Liver (tissue), 9 donors: ENCODE data around the gene ING5. TPM values are rescaled to one million over a fixed set of nuclear protein-coding genes. Genes with fewer than 3 reads are reported as not detected.

ENCODE experiments used
- DNase-seq: peaks from one replicate; pipeline ENCODE4 v3.0.0-alpha.2; 2017; ENCODE audit warnings: low spot score
- H3K27ac ChIP-seq, 2 donors: one replicate each; pipeline ENCODE4 v1.7.0; 2013; ENCODE audit warnings: inconsistent platforms in 2 of 2, low read length in 2 of 2, control low read depth in 1 of 2, low read depth in 1 of 2, mild to moderate bottlenecking in 1 of 2
- H3K27me3 ChIP-seq, 4 donors: one replicate each; pipeline versions ENCODE4 v1.6.1 to v1.7.0; 2013; ENCODE audit warnings: low read length in 3 of 4, inconsistent platforms in 1 of 4, mild to moderate bottlenecking in 1 of 4, moderate library complexity in 1 of 4; ENCODE audit not compliant: control insufficient read depth in 4 of 4, insufficient read depth in 4 of 4
- H3K36me3 ChIP-seq, 4 donors: one replicate each; pipeline versions ENCODE4 v1.6.1 to v1.7.0; 2013; ENCODE audit warnings: low read length in 3 of 4, mild to moderate bottlenecking in 3 of 4, low read depth in 1 of 4, moderate library complexity in 1 of 4; ENCODE audit not compliant: control insufficient read depth in 4 of 4, insufficient read depth in 3 of 4
- H3K4me1 ChIP-seq, 4 donors: one replicate each; pipeline versions ENCODE4 v1.6.1 to v1.7.0; 2013; ENCODE audit warnings: low read length in 3 of 4, mild to moderate bottlenecking in 3 of 4, moderate library complexity in 1 of 4; ENCODE audit not compliant: control insufficient read depth in 4 of 4, insufficient read depth in 4 of 4
- H3K4me3 ChIP-seq, 3 donors: one replicate each; pipeline versions ENCODE4 v1.6.1 to v1.7.0; 2013; ENCODE audit warnings: low read length in 3 of 3, control low read depth in 1 of 3, low read depth in 1 of 3, mild to moderate bottlenecking in 1 of 3
- H3K9ac ChIP-seq, 2 donors: one replicate each; pipeline ENCODE4 v1.7.0; 2013; ENCODE audit warnings: low read length in 2 of 2, mild to moderate bottlenecking in 2 of 2, moderate library complexity in 2 of 2, control low read depth in 1 of 2, low read depth in 1 of 2
- H3K9me3 ChIP-seq, 4 donors: one replicate each; pipeline versions ENCODE4 v1.6.1 to v1.7.0; 2013; ENCODE audit warnings: low read length in 3 of 4; ENCODE audit not compliant: control insufficient read depth in 4 of 4
- EGR1 ChIP-seq, 2 donors: IDR thresholded peaks; 2 replicates each; pipeline ENCODE4 v1.6.1; 2016 to 2018; ENCODE audit warnings: antibody characterized with exemption in 2 of 2, low read depth in 2 of 2
- FOXA1 ChIP-seq: IDR thresholded peaks from 2 replicates; pipeline ENCODE4 v1.6.1; 2016; ENCODE audit warnings: antibody characterized with exemption
- FOXA2 ChIP-seq: IDR thresholded peaks from 2 replicates; pipeline ENCODE4 v1.6.1; 2016; ENCODE audit warnings: antibody characterized with exemption
- GABPA ChIP-seq, 2 donors: IDR thresholded peaks in 1 of 2; conservative IDR thresholded peaks in 1 of 2; 2 replicates each; pipeline ENCODE4 v1.6.1; 2016; ENCODE audit warnings: antibody characterized with exemption in 2 of 2, mild to moderate bottlenecking in 1 of 2, moderate library complexity in 1 of 2
- HNF4A ChIP-seq, 2 donors: conservative IDR thresholded peaks; 2 replicates each; pipeline ENCODE4 v1.6.1; 2016; ENCODE audit warnings: antibody characterized with exemption in 2 of 2, mild to moderate bottlenecking in 2 of 2
- HNF4G ChIP-seq: IDR thresholded peaks from 2 replicates; pipeline ENCODE4 v1.6.1; 2016; ENCODE audit warnings: antibody characterized with exemption
- JUND ChIP-seq, 2 donors: IDR thresholded peaks; 2 replicates each; pipeline ENCODE4 v1.6.1; 2016; ENCODE audit warnings: antibody characterized with exemption in 2 of 2
- NR2F2 ChIP-seq: IDR thresholded peaks from 2 replicates; pipeline ENCODE4 v1.6.1; 2016; ENCODE audit warnings: antibody characterized with exemption
- RAD21 ChIP-seq, 2 donors: IDR thresholded peaks; 2 replicates each; pipeline ENCODE4 v1.6.1; 2016; ENCODE audit warnings: antibody characterized with exemption in 2 of 2, mild to moderate bottlenecking in 2 of 2
- REST ChIP-seq: IDR thresholded peaks from 2 replicates; pipeline ENCODE4 v1.6.1; 2016; ENCODE audit warnings: antibody characterized with exemption, mild to moderate bottlenecking
- RXRA ChIP-seq, 2 donors: IDR thresholded peaks; 2 replicates each; pipeline ENCODE4 v1.6.1; 2017 to 2018; ENCODE audit warnings: antibody characterized with exemption in 2 of 2, mild to moderate bottlenecking in 1 of 2
- SP1 ChIP-seq: IDR thresholded peaks from 2 replicates; pipeline ENCODE4 v1.6.1; 2018; ENCODE audit warnings: antibody characterized with exemption, mild to moderate bottlenecking
- TAF1 ChIP-seq: conservative IDR thresholded peaks from 2 replicates; pipeline ENCODE4 v1.6.1; 2016; ENCODE audit warnings: antibody characterized with exemption, mild to moderate bottlenecking
- YY1 ChIP-seq: IDR thresholded peaks from 2 replicates; pipeline ENCODE4 v1.6.1; 2016; ENCODE audit warnings: antibody characterized with exemption, mild to moderate bottlenecking
- WGBS: extraction: QIAGEN DNeasy Blood & Tissue Kit; methylation state at CpG from one replicate; pipeline ENCODE4 v1.1.7; 2013; 5-methylcytosine and 5-hydroxymethylcytosine counted together
- polyA plus RNA-seq, 2 donors: library from polyadenylated mRNA; stranded (reverse) in 1 of 2; unstranded in 1 of 2; fragments of 200-250 nt in 1 of 2; fragments of >200 nt in 1 of 2; fragmentation: Nextera tagmentation in 1 of 2; extraction: Ambion mirVana in 1 of 2; gene quantifications; one replicate each; pipeline versions ENCODE4 v1.2.1 to v1.2.3, GENCODE V29; 2013 to 2015
- total RNA-seq, 2 donors: library from RNA; depleted of rRNA; stranded (reverse); fragments of >200 nt; gene quantifications; one replicate each; pipeline ENCODE4 v1.2.3, GENCODE V29; 2014
- TF ChIP-seq, protein P1 (sequence below): IDR thresholded peaks from 2 replicates; pipeline ENCODE4 v1.6.1; 2016; ENCODE audit warnings: antibody characterized with exemption
- TF ChIP-seq, protein P2 (sequence below): IDR thresholded peaks from 2 replicates; pipeline ENCODE4 v1.6.1; 2016; ENCODE audit warnings: antibody characterized with exemption
- TF ChIP-seq, protein P3 (sequence below): fragments of 150-350 bp; IDR thresholded peaks from 2 replicates; pipeline ENCODE4 v1.5.1; 2017; ENCODE audit warnings: improper control_type of control experiment, low read depth, low read length; ENCODE audit not compliant: missing input control
- TF ChIP-seq, protein P4 (sequence below): IDR thresholded peaks from 2 replicates; pipeline ENCODE4 v1.6.1; 2016; ENCODE audit warnings: antibody characterized with exemption
- donor health status: healthy.
- donor health status: healthy.
- donor health status: healthy.
- donor health status: healthy.
- donor health status: healthy.

The ING5 gene
- total and polyA plus RNA-seq, 4 donors = 7.2 to 24.2 (median 13.9) TPM

DNA sequence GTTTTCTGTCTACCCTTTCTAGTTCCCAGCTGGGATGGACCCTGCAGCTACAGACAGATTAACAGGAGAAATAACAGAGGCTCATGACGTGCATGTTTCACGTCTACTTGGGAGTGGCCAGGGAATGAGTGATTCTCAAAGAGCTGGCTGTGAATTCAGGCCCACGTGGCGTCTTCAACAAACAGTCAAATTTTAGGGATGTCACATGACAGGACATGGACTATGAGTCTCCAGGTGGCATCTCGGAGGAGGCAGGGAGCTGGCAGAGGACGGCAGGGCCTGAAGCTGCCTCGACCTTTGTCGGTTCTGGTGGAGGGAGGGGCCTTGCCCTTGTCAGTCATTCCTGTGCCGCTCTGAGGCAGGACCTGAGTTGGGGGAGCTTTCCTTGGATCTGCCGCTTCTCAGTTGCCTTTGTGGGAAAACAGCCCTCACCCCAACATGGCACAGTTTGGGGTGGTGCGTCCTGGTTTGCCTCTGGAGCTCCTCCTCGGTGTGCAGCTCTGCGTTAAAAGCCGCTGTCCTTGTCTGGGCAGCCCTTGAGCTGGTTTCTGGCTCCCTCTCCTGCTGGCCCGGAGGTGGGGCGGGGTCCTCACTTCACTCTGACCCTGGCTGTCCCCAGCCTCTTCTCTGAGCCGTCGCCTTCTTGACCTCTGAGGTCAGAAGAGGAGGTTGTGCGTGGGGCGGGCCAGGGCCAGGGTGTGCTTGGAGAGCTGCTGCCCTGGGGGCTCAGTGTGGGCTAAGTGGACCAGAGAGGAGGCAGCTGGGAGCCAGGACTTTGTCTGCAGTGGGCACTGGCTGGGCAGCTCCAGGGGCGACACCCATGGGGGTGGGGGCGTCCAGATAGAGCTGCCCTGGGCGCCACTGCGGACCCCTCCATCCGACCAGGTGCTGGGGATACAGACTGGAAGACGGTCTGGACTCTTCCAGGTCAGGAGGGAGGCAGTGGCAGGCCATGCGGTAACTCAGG, 62.7 kb downstream of the ING5 start:
- H3K9ac ChIP-seq = no peak overlapping the region
- H3K4me1 ChIP-seq = peaks cover 0 to 4% (median 2%) of the 10 kb centered on the region in 4 donors
- TF ChIP-seq FOXA2 (no peak), HNF4G (no peak), FOXA1 (no peak), NR2F2 (no peak), JUND (IDR thresholded peaks at IDR 0.05) (no peak), SP1 (no peak), TAF1 (no peak), YY1 (no peak), EGR1 (IDR thresholded peaks at IDR 0.05; ENCODE audit: low read depth in 2 of 2) (no peak), RAD21 (IDR thresholded peaks at IDR 0.05) (no peak), REST (no peak), HNF4A (conservative IDR thresholded peaks at IDR 0.05) (no peak), RXRA (IDR thresholded peaks at IDR 0.05) (no peak), GABPA (IDR thresholded peaks at IDR 0.05 in 1 of 2, conservative IDR thresholded peaks at IDR 0.05 in 1 of 2) (no peak)
- TF ChIP-seq, protein P1, sequence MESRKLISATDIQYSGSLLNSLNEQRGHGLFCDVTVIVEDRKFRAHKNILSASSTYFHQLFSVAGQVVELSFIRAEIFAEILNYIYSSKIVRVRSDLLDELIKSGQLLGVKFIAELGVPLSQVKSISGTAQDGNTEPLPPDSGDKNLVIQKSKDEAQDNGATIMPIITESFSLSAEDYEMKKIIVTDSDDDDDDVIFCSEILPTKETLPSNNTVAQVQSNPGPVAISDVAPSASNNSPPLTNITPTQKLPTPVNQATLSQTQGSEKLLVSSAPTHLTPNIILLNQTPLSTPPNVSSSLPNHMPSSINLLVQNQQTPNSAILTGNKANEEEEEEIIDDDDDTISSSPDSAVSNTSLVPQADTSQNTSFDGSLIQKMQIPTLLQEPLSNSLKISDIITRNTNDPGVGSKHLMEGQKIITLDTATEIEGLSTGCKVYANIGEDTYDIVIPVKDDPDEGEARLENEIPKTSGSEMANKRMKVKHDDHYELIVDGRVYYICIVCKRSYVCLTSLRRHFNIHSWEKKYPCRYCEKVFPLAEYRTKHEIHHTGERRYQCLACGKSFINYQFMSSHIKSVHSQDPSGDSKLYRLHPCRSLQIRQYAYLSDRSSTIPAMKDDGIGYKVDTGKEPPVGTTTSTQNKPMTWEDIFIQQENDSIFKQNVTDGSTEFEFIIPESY = no peak
- TF ChIP-seq, protein P2, sequence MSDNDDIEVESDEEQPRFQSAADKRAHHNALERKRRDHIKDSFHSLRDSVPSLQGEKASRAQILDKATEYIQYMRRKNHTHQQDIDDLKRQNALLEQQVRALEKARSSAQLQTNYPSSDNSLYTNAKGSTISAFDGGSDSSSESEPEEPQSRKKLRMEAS = no peak
- TF ChIP-seq, protein P3, sequence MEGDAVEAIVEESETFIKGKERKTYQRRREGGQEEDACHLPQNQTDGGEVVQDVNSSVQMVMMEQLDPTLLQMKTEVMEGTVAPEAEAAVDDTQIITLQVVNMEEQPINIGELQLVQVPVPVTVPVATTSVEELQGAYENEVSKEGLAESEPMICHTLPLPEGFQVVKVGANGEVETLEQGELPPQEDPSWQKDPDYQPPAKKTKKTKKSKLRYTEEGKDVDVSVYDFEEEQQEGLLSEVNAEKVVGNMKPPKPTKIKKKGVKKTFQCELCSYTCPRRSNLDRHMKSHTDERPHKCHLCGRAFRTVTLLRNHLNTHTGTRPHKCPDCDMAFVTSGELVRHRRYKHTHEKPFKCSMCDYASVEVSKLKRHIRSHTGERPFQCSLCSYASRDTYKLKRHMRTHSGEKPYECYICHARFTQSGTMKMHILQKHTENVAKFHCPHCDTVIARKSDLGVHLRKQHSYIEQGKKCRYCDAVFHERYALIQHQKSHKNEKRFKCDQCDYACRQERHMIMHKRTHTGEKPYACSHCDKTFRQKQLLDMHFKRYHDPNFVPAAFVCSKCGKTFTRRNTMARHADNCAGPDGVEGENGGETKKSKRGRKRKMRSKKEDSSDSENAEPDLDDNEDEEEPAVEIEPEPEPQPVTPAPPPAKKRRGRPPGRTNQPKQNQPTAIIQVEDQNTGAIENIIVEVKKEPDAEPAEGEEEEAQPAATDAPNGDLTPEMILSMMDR = no peak
- TF ChIP-seq, protein P4, sequence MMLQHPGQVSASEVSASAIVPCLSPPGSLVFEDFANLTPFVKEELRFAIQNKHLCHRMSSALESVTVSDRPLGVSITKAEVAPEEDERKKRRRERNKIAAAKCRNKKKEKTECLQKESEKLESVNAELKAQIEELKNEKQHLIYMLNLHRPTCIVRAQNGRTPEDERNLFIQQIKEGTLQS = no peak
- H3K4me3 ChIP-seq = no peak overlapping the region
- H3K27me3 ChIP-seq = no peaks in the 10 kb centered on the region
- no peak overlapping the region for H3K27ac ChIP-seq
- WGBS = 93% methylated on average over 27 of the region's 27 CpGs
- DNase-seq = peak; percentile 25
- no peaks in the 10 kb centered on the region for H3K9me3 ChIP-seq
- H3K36me3 ChIP-seq = peaks cover 0 to 5% (median 3%) of the 10 kb centered on the region in 4 donors
